Measurements from ENCODE around the gene SHROOM2. TPM values are rescaled to one million over a fixed set of nuclear protein-coding genes. Genes with fewer than 3 reads are reported as not detected.

The SHROOM2 gene
- total RNA-seq, 1 experiment from 2014 or later = 1.2 TPM

- BruUV-seq (replicated peaks) = no TSS peak
- H3K9me3 Mint-ChIP-seq (ENCODE audit: unreplicated experiment) = no peaks in the 10 kb centered on the region
- peaks cover 11% of the 10 kb centered on the region for H3K36me3 Mint-ChIP-seq (ENCODE audit: insufficient read depth, unreplicated experiment)
- no peaks in the 10 kb centered on the region for H3K4me1 Mint-ChIP-seq (ENCODE audit: insufficient read depth, unreplicated experiment)
- H3K27ac Mint-ChIP-seq (ENCODE audit: low read depth, unreplicated experiment) = no peak overlapping the region
- no peaks in the 10 kb centered on the region for H3K27me3 Mint-ChIP-seq (ENCODE audit: insufficient read depth, unreplicated experiment)
- no peak for TF ChIP-seq CTCF (IDR thresholded peaks at IDR 0.05; ENCODE audit: unreplicated experiment)
- DNase-seq (ENCODE audit: unreplicated experiment) = no peak
- intact Hi-C loops (cut with micrococcal nuclease) = no loop called here
- ChIA-PET POLR2A (no interaction called here), CTCF (no interaction called here)
- H3K4me3 Mint-ChIP-seq (ENCODE audit: unreplicated experiment) = no peak overlapping the region
Observed at GRCh38 chrX:9952300-9952699, 166.1 kb downstream of the SHROOM2 start.

GRCh38 chrX:9953396-9953795 is 167.2 kb downstream of the SHROOM2 start:
- H3K4me1 Mint-ChIP-seq (ENCODE audit: insufficient read depth, unreplicated experiment) = no peaks in the 10 kb centered on the region
- TF ChIP-seq CTCF (IDR thresholded peaks at IDR 0.05; ENCODE audit: unreplicated experiment) = no peak
- H3K36me3 Mint-ChIP-seq (ENCODE audit: insufficient read depth, unreplicated experiment) = peaks cover 7% of the 10 kb centered on the region
- no TSS peak for BruUV-seq (replicated peaks)
- intact Hi-C loops (cut with micrococcal nuclease) = no loop called here
- DNase-seq (ENCODE audit: unreplicated experiment) = no peak
- H3K27ac Mint-ChIP-seq (ENCODE audit: low read depth, unreplicated experiment) = no peak overlapping the region
- no peaks in the 10 kb centered on the region for H3K9me3 Mint-ChIP-seq (ENCODE audit: unreplicated experiment)
- ChIA-PET POLR2A (interaction anchor here (0.7 kb wide), 1 partner anchor 117 kb away, joined by 5 read pairs; no protein-coding TSS in a partner anchor), CTCF (no interaction called here)
- H3K4me3 Mint-ChIP-seq (ENCODE audit: unreplicated experiment) = no peak overlapping the region
- H3K27me3 Mint-ChIP-seq (ENCODE audit: insufficient read depth, unreplicated experiment) = peaks cover 4% of the 10 kb centered on the region

- ChIA-PET CTCF (no interaction called here), POLR2A (no interaction called here)
- Mint-ChIP-seq H3K36me3 (ENCODE audit: insufficient read depth, unreplicated experiment) (no peaks in the 10 kb centered on the region), H3K9me3 (ENCODE audit: unreplicated experiment) (no peaks in the 10 kb centered on the region), H3K4me1 (ENCODE audit: insufficient read depth, unreplicated experiment) (no peaks in the 10 kb centered on the region), H3K27ac (ENCODE audit: low read depth, unreplicated experiment) (no peak overlapping the region), H3K4me3 (ENCODE audit: unreplicated experiment) (no peak overlapping the region), H3K27me3 (ENCODE audit: insufficient read depth, unreplicated experiment) (peaks cover 25% of the 10 kb centered on the region)
- intact Hi-C loops (cut with micrococcal nuclease) = no loop called here
- BruUV-seq (replicated peaks) = no TSS peak
- TF ChIP-seq CTCF (IDR thresholded peaks at IDR 0.05; ENCODE audit: unreplicated experiment) = no peak
- no peak for DNase-seq (ENCODE audit: unreplicated experiment)
Observed at GRCh38 chrX:9955506-9955905, 169.3 kb downstream of the SHROOM2 start.

GRCh38 chrX:9957743-9958142 is 171.5 kb downstream of the SHROOM2 start:
- no peak for DNase-seq (ENCODE audit: unreplicated experiment)
- Mint-ChIP-seq H3K4me1 (ENCODE audit: insufficient read depth, unreplicated experiment) (no peaks in the 10 kb centered on the region), H3K36me3 (ENCODE audit: insufficient read depth, unreplicated experiment) (no peaks in the 10 kb centered on the region), H3K27me3 (ENCODE audit: insufficient read depth, unreplicated experiment) (peaks cover 27% of the 10 kb centered on the region), H3K4me3 (ENCODE audit: unreplicated experiment) (no peak overlapping the region), H3K9me3 (ENCODE audit: unreplicated experiment) (no peaks in the 10 kb centered on the region), H3K27ac (ENCODE audit: low read depth, unreplicated experiment) (no peak overlapping the region)
- ChIA-PET POLR2A (no interaction called here), CTCF (interaction anchor here (0.6 kb wide), 1 partner anchor 159 kb away, joined by 3 read pairs; no protein-coding TSS in a partner anchor)
- no TSS peak for BruUV-seq (replicated peaks)
- intact Hi-C loops (cut with micrococcal nuclease) = no loop called here
- TF ChIP-seq CTCF (IDR thresholded peaks at IDR 0.05; ENCODE audit: unreplicated experiment) = no peak

All from MCF 10A (cell line).